Ascending aorta (tissue), 2 donors: Measurements from ENCODE around the gene SLPI. TPM values are rescaled to one million over a fixed set of nuclear protein-coding genes. Genes with fewer than 3 reads are reported as not detected.

ENCODE experiments used
- DNase-seq, 2 donors: peaks; one replicate each; pipeline ENCODE4 v3.0.0-alpha.2; 2019; ENCODE audit warnings: low spot score in 2 of 2
- H3K27ac ChIP-seq, 2 donors: fragments of 200-600 bp; sonication (generic); one replicate each; pipeline ENCODE4 v1.5.1; 2016 to 2017; ENCODE audit warnings: mild to moderate bottlenecking in 1 of 2
- H3K27me3 ChIP-seq: fragments of 200-600 bp; sonication (generic); one replicate; pipeline ENCODE4 v1.5.1; 2017
- H3K36me3 ChIP-seq, 2 donors: fragments of 200-600 bp; sonication (generic); one replicate each; pipeline ENCODE4 v1.5.1; 2016
- H3K4me1 ChIP-seq, 2 donors: fragments of 200-600 bp; sonication (generic); one replicate each; pipeline ENCODE4 v1.5.1; 2016 to 2017; ENCODE audit warnings: mild to moderate bottlenecking in 1 of 2
- H3K4me3 ChIP-seq, 2 donors: fragments of 200-600 bp; sonication (generic); one replicate each; pipeline ENCODE4 v1.5.1; 2016 to 2017; ENCODE audit warnings: mild to moderate bottlenecking in 1 of 2
- H3K9me3 ChIP-seq, 2 donors: fragments of 200-600 bp; sonication (generic); one replicate each; pipeline ENCODE4 v1.5.1; 2016
- intact Hi-C: fragments of 100-400 bp; cut with DNase I; formaldehyde crosslinking; loops from one replicate; pipeline ENCODE4 v1.15.1; 2023
- total RNA-seq: library from RNA; depleted of rRNA; stranded (reverse); fragments of >200 nt; gene quantifications from one replicate; pipeline ENCODE4 v1.1.0, GENCODE V29; 2016
- TF ChIP-seq, protein P1 (sequence below), 3 experiments: fragments of 200-600 bp in 2 of 3; fragments of 450-650 bp in 1 of 3; sonication (generic) in 2 of 3; IDR thresholded peaks; one replicate each; pipeline ENCODE4 v1.5.1; 2016 to 2019; ENCODE audit warnings: antibody characterized with exemption in 3 of 3, mild to moderate bottlenecking in 1 of 3, moderate library complexity in 1 of 3

SLPI gene
- total RNA-seq, 1 donor from 2014 or later, result 223 TPM

GRCh38 chr20:45269056-45269455 lies 14.7 kb upstream of the SLPI start:
- no peaks in the 10 kb centered on the region for H3K27me3 ChIP-seq
- H3K4me1 ChIP-seq, result no peaks in the 10 kb centered on the region
- no peak overlapping the region for H3K27ac ChIP-seq
- intact Hi-C loops, result no loop called here
- no peaks in the 10 kb centered on the region for H3K36me3 ChIP-seq
- no peak for DNase-seq
- H3K4me3 ChIP-seq, result no peak overlapping the region
- TF ChIP-seq, protein P1, sequence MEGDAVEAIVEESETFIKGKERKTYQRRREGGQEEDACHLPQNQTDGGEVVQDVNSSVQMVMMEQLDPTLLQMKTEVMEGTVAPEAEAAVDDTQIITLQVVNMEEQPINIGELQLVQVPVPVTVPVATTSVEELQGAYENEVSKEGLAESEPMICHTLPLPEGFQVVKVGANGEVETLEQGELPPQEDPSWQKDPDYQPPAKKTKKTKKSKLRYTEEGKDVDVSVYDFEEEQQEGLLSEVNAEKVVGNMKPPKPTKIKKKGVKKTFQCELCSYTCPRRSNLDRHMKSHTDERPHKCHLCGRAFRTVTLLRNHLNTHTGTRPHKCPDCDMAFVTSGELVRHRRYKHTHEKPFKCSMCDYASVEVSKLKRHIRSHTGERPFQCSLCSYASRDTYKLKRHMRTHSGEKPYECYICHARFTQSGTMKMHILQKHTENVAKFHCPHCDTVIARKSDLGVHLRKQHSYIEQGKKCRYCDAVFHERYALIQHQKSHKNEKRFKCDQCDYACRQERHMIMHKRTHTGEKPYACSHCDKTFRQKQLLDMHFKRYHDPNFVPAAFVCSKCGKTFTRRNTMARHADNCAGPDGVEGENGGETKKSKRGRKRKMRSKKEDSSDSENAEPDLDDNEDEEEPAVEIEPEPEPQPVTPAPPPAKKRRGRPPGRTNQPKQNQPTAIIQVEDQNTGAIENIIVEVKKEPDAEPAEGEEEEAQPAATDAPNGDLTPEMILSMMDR (IDR thresholded peaks at IDR 0.05), result no peak
- H3K9me3 ChIP-seq, result no peaks in the 10 kb centered on the region

DNA sequence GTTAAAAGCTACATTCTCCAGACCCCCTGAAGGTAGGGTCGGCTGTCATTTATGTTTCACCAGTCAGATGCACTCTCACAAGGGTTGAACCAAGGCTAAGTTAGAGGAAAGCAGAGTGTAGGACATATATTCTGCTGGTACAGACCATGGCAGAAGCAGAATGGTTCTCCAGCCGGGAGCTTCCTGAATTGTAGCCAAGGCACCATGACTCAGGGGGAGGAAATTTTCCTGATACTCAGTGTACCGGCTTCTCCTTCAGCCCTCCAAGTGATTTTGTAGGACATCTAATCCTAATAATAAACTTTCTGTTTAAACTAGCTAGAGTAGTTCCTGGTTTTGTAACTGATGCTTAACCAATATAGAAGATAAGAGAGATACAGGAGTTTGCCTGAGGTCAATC lies 14.2 kb upstream of the SLPI start:
- TF ChIP-seq, protein P1 (IDR thresholded peaks at IDR 0.05), result no peak
- H3K27me3 ChIP-seq, result no peaks in the 10 kb centered on the region
- H3K27ac ChIP-seq, result no peak overlapping the region
- intact Hi-C loops, result no loop called here
- no peak overlapping the region for H3K4me3 ChIP-seq
- H3K36me3 ChIP-seq, result no peaks in the 10 kb centered on the region
- H3K4me1 ChIP-seq, result no peaks in the 10 kb centered on the region
- DNase-seq, result no peak
- no peaks in the 10 kb centered on the region for H3K9me3 ChIP-seq

GRCh38 chr20:45266977-45267376 lies 12.6 kb upstream of the SLPI start:
- H3K4me3 ChIP-seq, result no peak overlapping the region
- no peak for DNase-seq
- intact Hi-C loops, result no loop called here
- no peaks in the 10 kb centered on the region for H3K27me3 ChIP-seq
- TF ChIP-seq, protein P1 (IDR thresholded peaks at IDR 0.05), result no peak
- no peaks in the 10 kb centered on the region for H3K36me3 ChIP-seq
- no peaks in the 10 kb centered on the region for H3K9me3 ChIP-seq
- no peaks in the 10 kb centered on the region for H3K4me1 ChIP-seq
- no peak overlapping the region for H3K27ac ChIP-seq

DNA sequence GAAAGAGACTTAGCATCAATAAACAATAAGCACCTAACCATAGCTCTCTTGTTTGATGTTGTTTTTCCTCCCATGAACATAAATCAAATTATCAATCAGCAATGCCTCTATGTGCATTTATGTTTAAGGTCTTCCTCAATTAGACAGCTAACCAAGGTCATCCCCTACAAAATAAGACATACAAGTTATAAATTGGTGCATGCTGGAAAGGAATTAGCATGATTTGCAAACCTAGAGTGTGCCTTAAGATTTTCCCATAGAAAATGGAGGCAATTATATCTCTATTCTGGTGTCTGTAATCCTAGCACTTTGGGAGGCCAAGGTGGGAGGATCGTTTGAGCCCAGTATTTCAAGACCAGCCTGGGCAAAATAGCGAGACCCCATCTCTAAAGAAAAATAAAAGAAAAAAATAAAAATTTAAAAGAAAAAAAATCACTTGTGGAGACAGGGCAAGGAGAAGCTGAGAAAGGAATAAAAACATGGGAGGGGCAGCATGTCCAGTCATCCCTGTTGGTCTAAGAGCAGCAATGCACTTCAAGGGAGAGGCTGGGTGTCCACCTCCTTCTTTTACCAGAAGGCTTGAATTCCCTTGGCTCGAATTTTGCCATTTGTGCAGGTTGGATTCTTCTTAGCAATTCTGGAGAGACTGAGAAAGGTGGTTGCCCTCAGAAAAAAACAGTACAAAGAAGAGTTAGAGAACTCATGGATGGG lies 9.3 kb upstream of the SLPI start:
- intact Hi-C loops, result no loop called here
- TF ChIP-seq, protein P1 (IDR thresholded peaks at IDR 0.05), result no peak

GRCh38 chr20:45258664-45259063 lies 4.3 kb upstream of the SLPI start:
- H3K4me1 ChIP-seq, result no peaks in the 10 kb centered on the region
- H3K27me3 ChIP-seq, result no peaks in the 10 kb centered on the region
- H3K9me3 ChIP-seq, result no peaks in the 10 kb centered on the region
- H3K4me3 ChIP-seq, result no peak overlapping the region
- no peak for DNase-seq
- intact Hi-C loops, result no loop called here
- TF ChIP-seq, protein P1 (IDR thresholded peaks at IDR 0.05), result no peak
- H3K27ac ChIP-seq, result no peak overlapping the region
- H3K36me3 ChIP-seq, result no peaks in the 10 kb centered on the region

More for the DNA sequence above, 9.3 kb upstream of the SLPI start:
- no peak overlapping the region for H3K4me3 ChIP-seq
- H3K4me1 ChIP-seq, result no peaks in the 10 kb centered on the region
- DNase-seq, result no peak
- no peak overlapping the region for H3K27ac ChIP-seq
- H3K36me3 ChIP-seq, result no peaks in the 10 kb centered on the region
- H3K9me3 ChIP-seq, result no peaks in the 10 kb centered on the region
- no peaks in the 10 kb centered on the region for H3K27me3 ChIP-seq

DNA sequence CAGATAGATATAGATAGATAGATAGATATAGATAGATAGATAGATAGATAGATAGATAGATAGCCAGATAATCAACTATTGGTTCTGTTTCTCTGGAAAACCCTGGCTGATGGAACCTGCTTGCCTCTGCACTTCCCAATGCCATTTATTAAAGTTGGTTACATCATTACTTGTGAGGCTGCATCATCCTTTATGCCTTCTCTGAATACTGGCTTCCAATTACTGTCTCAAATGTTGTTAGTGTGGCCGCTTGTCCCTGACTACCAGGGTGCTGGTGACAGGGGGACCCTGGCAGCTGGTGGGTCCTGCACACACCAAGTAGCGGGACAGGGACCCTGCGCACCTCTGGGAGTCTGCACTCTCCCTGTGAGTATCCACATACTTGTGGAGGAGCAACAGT lies 3.9 kb upstream of the SLPI start:
- DNase-seq, result no peak
- no peaks in the 10 kb centered on the region for H3K4me1 ChIP-seq
- H3K27ac ChIP-seq, result no peak overlapping the region
- TF ChIP-seq, protein P1 (IDR thresholded peaks at IDR 0.05), result no peak
- no peak overlapping the region for H3K4me3 ChIP-seq
- no peaks in the 10 kb centered on the region for H3K9me3 ChIP-seq
- H3K27me3 ChIP-seq, result no peaks in the 10 kb centered on the region
- intact Hi-C loops, result no loop called here
- H3K36me3 ChIP-seq, result no peaks in the 10 kb centered on the region
